ENCODE results near the gene MRPL12.

GRCh38 chr17:81735264-81736102, 32.3 kb downstream of the MRPL12 start:
- TF ChIP-seq CTCF (IDR thresholded peaks at IDR 0.05) (no peak), POLR2AphosphoS5 (IDR thresholded peaks at IDR 0.05) (no peak)

All from upper lobe of left lung (tissue), 4 donors.